ENCODE measurements around the gene RELB.
"Not testable (repeated sequence)": the region's sequence is repeated elsewhere in the genome, so short reads cannot be mapped to it uniquely, and the experiment has no call there.

RELB gene

DNA sequence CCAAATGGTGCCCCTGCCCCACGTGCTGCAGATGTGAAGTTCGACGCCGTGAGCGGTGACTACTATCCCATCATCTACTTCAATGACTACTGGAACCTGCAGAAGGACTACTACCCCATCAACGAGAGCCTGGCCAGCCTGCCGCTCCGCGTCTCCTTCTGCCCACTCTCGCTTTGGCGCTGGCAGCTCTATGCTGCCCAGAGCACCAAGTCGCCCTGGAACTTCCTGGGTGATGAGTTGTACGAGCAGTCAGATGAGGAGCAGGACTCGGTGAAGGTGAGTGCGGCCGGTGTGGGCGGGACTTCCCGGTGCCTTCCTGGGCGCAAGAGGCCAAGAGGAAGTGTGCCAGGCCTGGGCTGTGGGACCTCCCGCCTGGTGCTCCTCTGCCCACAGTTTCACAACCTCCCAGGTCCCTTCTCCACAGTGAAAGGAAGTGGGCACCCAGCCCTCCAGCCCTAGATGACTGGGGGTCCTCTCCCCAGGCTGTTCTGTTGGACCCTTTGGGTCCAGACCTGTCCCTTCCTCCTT, 14.1 kb upstream of the RELB start:
- DNase-seq (ENCODE audit: low spot score) = no peak

GRCh38 chr19:44988273-44988672, 13.0 kb upstream of the RELB start:
- no peak for DNase-seq (ENCODE audit: low spot score)

GRCh38 chr19:44988896-44989556, 12.2 kb upstream of the RELB start:
- peak; percentile 66 for DNase-seq (ENCODE audit: low spot score)

DNA sequence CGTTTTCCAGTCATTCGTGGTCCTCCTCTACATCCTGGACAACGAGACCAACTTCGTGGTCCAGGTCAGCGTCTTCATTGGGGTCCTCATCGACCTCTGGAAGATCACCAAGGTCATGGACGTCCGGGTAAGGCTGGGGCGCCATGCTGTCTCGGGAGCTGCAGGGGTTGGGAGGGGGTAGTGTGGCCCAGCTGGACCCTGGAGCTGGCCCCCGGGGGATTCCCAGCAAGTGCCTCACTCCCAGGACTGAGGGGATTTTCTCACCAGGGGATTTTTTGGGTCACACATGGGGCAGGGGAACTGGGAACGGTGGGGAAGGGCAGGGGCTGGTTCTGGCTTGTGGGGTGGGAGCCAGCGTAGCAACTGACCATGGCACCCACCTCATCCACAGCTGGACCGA, 10.8 kb upstream of the RELB start:
- no peak for DNase-seq (ENCODE audit: low spot score)

- no peak for DNase-seq (ENCODE audit: low spot score)
Measured at GRCh38 chr19:44990966-44991365, 10.3 kb upstream of the RELB start.

GRCh38 chr19:44992336-44993163, 8.7 kb upstream of the RELB start:
- DNase-seq (ENCODE audit: low spot score) = no peak

DNA sequence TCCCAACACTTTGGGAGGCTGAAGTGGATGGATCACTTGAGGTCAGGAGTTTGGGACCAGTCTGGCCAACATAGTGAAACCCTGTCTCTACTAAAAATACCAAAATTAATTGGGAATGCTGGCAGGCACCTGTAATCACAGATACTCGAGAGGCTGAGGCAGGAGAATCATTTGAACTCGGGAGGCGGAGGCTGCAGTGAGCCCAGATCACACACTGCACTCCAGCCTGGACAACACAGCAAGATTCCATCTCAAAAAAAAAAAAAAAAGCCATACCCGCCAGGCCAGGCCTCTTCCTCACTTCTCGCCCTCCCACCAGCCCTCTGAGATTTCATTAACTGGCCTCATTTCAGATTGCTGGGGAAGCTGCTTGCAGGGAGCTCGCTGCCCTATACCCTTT, 7.7 kb upstream of the RELB start:
- DNase-seq (ENCODE audit: low spot score) = no peak

DNA sequence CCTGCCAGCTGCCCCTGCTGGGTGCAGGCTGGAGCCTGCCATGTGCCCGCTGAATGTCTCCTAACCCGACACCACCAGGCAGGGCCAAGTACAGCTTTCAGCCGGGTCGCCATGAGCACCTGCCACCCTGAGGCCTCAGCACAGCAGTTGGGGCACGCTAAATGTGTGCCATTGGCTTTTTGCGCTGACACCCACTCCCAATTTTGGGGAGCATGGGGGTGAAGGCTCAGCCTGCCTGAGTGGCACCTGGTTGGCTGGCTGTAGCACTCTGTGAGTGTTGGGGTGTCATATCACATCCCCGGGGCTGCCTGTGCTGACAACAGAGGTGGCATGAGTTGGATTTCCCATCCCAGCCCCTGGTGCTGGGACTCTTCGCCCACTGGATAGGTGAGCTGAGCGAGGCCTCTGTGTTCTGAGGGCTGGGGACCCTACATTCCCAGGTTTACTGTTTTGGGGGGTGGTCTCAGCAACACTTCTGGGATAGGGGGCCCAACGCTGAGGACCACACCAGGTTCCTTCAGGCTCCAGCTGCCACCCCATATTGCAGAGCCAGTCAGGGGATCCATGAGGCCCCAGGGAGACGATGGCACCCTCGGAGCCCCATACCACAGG, 7.2 kb upstream of the RELB start:
- no peak for DNase-seq (ENCODE audit: low spot score)

DNA sequence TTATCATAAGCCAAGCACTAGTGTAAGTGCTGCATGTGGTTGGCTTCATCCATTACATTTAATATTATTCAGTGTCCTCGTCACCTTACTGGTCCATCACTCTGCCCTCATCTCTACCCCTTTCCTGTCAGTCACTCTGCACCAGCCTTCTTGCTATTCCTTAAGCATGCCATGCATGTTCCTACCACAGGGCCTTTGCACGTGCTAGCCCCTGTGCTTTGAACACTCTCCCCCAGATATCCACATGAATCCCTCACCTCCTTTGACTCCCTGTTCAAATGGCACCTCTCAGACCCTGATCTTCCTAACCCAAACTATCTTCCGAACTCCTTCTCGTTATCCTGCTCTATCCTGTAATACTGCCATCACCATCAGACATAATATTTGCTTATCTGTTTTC, 3.2 kb upstream of the RELB start:
- DNase-seq (ENCODE audit: low spot score) = no peak

DNA sequence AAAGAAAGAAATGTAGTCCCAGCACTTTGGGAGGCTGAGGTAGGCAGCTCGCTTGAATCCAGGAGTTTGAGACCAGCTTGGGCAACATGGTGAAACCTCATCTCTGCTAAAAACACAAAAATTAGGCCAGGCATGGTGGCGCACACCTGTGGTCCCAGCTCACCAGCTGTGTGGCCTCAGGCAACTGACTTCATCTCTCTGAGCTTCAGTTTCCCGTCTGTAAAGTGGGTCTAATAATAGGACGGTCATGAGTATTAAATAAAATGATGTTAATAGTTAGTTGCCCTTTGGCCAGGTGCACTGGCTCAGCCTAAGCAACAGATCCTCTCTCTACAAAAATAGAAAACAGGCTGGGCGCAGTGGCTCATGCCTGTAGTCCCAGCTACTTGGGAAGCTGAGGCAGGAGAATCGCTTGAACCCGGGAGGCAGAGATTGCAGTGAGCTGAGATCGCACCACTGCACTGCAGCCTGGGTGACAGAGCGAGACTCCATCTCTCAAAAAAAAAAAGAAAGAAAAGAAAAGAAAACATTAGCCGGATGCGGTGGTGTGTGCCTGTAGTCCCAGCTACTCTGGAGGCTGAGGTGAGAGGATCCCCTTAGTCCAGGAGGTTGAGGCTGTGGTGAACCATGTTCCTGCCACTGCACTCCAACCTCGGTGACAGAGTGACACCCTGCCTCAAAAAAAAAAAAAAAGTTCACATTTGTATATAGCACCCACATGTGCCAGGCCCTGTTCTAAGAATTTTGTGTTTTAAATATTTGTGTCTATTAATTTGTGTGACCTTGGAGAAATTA, 1.9 kb upstream of the RELB start:
- DNase-seq (ENCODE audit: low spot score) = not testable (repeated sequence)

GRCh38 chr19:45000665-45001064, 599 bp upstream of the RELB start:
- DNase-seq (ENCODE audit: low spot score) = not testable (repeated sequence)

DNA sequence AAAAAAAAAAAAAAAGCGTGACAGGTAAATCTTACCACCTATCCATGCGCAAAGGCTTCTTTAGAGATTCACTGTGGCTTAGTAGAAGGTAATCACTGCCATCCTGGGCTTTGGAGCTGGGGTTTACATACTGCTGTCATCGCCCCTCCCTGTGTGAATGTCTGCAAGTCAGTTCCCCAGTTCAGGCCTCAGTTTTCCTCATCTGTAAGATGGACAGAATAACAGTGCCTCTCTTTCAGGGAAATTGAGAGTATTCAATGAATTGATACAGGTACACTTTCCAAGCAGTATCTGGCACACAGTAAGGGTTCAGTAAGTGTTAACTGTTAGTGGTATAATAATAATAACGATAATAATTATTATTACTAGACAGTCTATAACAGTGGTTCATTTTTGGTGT, 2.2 kb downstream of the RELB start:
- DNase-seq (ENCODE audit: low spot score) = no peak

- no peak for DNase-seq (ENCODE audit: low spot score)
Measured at GRCh38 chr19:45005787-45006186, 4.5 kb downstream of the RELB start.

GRCh38 chr19:45008552-45008951, 7.3 kb downstream of the RELB start:
- no peak for DNase-seq (ENCODE audit: low spot score)

GRCh38 chr19:45009625-45010255, 8.5 kb downstream of the RELB start:
- no peak for DNase-seq (ENCODE audit: low spot score)

DNA sequence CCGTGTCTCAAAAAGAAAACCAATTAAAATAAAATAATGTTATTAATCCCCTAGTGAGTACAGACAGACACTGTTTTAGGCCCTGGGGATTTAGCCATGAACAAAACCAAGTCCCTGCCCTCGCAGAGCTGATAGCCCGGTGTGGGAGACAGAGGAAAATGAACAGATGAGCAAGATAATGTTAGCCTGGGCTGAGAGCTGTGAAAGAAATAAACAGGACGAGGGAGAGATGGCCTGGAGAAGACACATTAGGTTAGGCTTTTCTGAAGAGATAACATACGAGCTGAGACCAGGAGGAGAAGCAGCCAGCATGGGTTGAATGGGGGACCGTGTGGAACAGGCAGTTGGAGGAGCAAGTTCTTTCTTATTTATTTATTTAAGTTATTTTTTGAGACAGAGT, 9.0 kb downstream of the RELB start:
- DNase-seq (ENCODE audit: low spot score) = no peak

DNA sequence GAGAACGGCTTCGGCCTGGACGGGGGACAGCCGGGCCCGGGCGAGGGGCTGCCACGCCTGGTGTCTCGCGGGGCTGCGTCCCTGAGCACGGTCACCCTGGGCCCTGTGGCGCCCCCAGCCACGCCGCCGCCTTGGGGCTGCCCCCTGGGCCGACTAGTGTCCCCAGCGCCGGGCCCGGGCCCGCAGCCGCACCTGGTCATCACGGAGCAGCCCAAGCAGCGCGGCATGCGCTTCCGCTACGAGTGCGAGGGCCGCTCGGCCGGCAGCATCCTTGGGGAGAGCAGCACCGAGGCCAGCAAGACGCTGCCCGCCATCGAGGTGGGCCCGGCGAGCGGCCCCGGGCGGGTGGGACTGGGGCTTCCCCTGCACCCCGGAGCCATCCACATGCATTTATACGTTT, 10.7 kb downstream of the RELB start:
- DNase-seq (ENCODE audit: low spot score) = no peak

GRCh38 chr19:45016388-45017314, 15.4 kb downstream of the RELB start:
- peak; percentile 72 for DNase-seq (ENCODE audit: low spot score)

- no peak for DNase-seq (ENCODE audit: low spot score)
Measured at GRCh38 chr19:45019187-45019586, 17.9 kb downstream of the RELB start.

GRCh38 chr19:45020071-45020470, 18.8 kb downstream of the RELB start:
- DNase-seq (ENCODE audit: low spot score) = no peak

- DNase-seq (ENCODE audit: low spot score) = no peak
Measured at GRCh38 chr19:45021971-45022370, 20.7 kb downstream of the RELB start.

All from cerebellar cortex (tissue), 1 donor.